Activated CD4-positive, alpha-beta T cell treated with anti-CD3 and anti-CD28 coated beads, Interleukin-2, amount 50 U/mL, for 24 hours (primary cell): ENCODE measurements around the gene FYB1.
"Not testable (repeated sequence)": the region's sequence is repeated elsewhere in the genome, so short reads cannot be mapped to it uniquely, and the experiment has no call there.

Source experiments
- DNase-seq, 2 donors: peaks; one replicate each; pipeline ENCODE4 v3.0.0-alpha.2; 2020; ENCODE audit warnings: low read depth in 1 of 2, low spot score in 1 of 2

FYB1 gene

GRCh38 chr5:39219437-39219836 lies at the start of gene FYB1:
TSS of gene FYB1 (minus strand) at chr5:39219563. CDS start at chr5:39202960, 16,603 bp downstream.
- no peak for DNase-seq

- DNase-seq, result no peak
Measured at GRCh38 chr5:39267186-39267585, 47.8 kb upstream of the FYB1 start.

GRCh38 chr5:39266442-39266841 lies 47.1 kb upstream of the FYB1 start:
- DNase-seq, result no peak

GRCh38 chr5:39264528-39264927 lies 45.2 kb upstream of the FYB1 start:
- no peak for DNase-seq

GRCh38 chr5:39262981-39263380 lies 43.6 kb upstream of the FYB1 start:
- DNase-seq, result no peak

GRCh38 chr5:39260095-39260494 lies 40.7 kb upstream of the FYB1 start:
- no peak for DNase-seq

GRCh38 chr5:39257554-39257953 lies 38.2 kb upstream of the FYB1 start:
- no peak for DNase-seq

- no peak for DNase-seq
Measured at GRCh38 chr5:39256477-39257235, 37.3 kb upstream of the FYB1 start.

GRCh38 chr5:39255406-39255805 lies 36.0 kb upstream of the FYB1 start:
- DNase-seq, result no peak

GRCh38 chr5:39254671-39255070 lies 35.3 kb upstream of the FYB1 start:
- DNase-seq, result no peak

- no peak for DNase-seq
Measured at GRCh38 chr5:39253196-39253595, 33.8 kb upstream of the FYB1 start.

- no peak for DNase-seq
Measured at GRCh38 chr5:39249564-39250274, 30.4 kb upstream of the FYB1 start.

GRCh38 chr5:39249069-39249468 lies 29.7 kb upstream of the FYB1 start:
- DNase-seq, result no peak

GRCh38 chr5:39240750-39241149 lies 21.4 kb upstream of the FYB1 start:
- DNase-seq, result no peak

GRCh38 chr5:39238366-39239105 lies 19.2 kb upstream of the FYB1 start:
- DNase-seq, result no peak

- DNase-seq, result no peak
Measured at GRCh38 chr5:39236718-39237117, 17.4 kb upstream of the FYB1 start.

- no peak for DNase-seq
Measured at GRCh38 chr5:39235648-39236047, 16.3 kb upstream of the FYB1 start.

GRCh38 chr5:39234494-39234893 lies 15.1 kb upstream of the FYB1 start:
- DNase-seq, result not testable (repeated sequence)

- no peak for DNase-seq
Measured at GRCh38 chr5:39233783-39234182, 14.4 kb upstream of the FYB1 start.

GRCh38 chr5:39231705-39232525 lies 12.6 kb upstream of the FYB1 start:
- no peak for DNase-seq

GRCh38 chr5:39228596-39228995 lies 9.2 kb upstream of the FYB1 start:
- no peak for DNase-seq
